Activated T-helper 9 cell treated with anti-CD3 and anti-CD28 coated beads, Interleukin-2, amount 50 U/mL, for 16 hours (primary cell): ENCODE measurements around the gene CUL9.

Experiments
- DNase-seq: peaks from one replicate; pipeline ENCODE4 v3.0.0-alpha.2; 2020; ENCODE audit warnings: low read depth

CUL9 gene

GRCh38 chr6:43229803-43230620 is 48.0 kb downstream of the CUL9 start:
- no peak for DNase-seq

GRCh38 chr6:43231053-43231452 is 49.1 kb downstream of the CUL9 start:
- DNase-seq, result no peak

- no peak for DNase-seq
Observed at GRCh38 chr6:43231735-43232450, 49.9 kb downstream of the CUL9 start.

- DNase-seq, result no peak
Observed at GRCh38 chr6:43235841-43236240, 53.8 kb downstream of the CUL9 start.

- no peak for DNase-seq
Observed at GRCh38 chr6:43239054-43239453, 57.1 kb downstream of the CUL9 start.

- DNase-seq, result no peak
Observed at GRCh38 chr6:43240950-43241349, 59.0 kb downstream of the CUL9 start.

GRCh38 chr6:43241446-43241845 is 59.5 kb downstream of the CUL9 start:
- no peak for DNase-seq

- DNase-seq, result no peak
Observed at GRCh38 chr6:43242908-43243663, 61.1 kb downstream of the CUL9 start, which contains the start of gene TTBK1. Gene TTBK1, plus strand, starts transcription at chr6:43243481. Its CDS starts 3,180 bp downstream, at chr6:43246661.

GRCh38 chr6:43243664-43244321 is 61.8 kb downstream of the CUL9 start:
- DNase-seq, result no peak

GRCh38 chr6:43246301-43247113 is 64.5 kb downstream of the CUL9 start:
- DNase-seq, result no peak

- peak; percentile 69 for DNase-seq
Observed at GRCh38 chr6:43247114-43247999, 65.4 kb downstream of the CUL9 start.

- DNase-seq, result no peak
Observed at GRCh38 chr6:43248101-43248500, 66.1 kb downstream of the CUL9 start.

- DNase-seq, result no peak
Observed at GRCh38 chr6:43248791-43249190, 66.8 kb downstream of the CUL9 start.

GRCh38 chr6:43250992-43251373 is 69.0 kb downstream of the CUL9 start:
- DNase-seq, result no peak

GRCh38 chr6:43253401-43253800 is 71.4 kb downstream of the CUL9 start:
- DNase-seq, result no peak

- DNase-seq, result no peak
Observed at GRCh38 chr6:43254138-43254817, 72.3 kb downstream of the CUL9 start.

GRCh38 chr6:43254846-43255245 is 72.8 kb downstream of the CUL9 start:
- DNase-seq, result no peak

- no peak for DNase-seq
Observed at GRCh38 chr6:43255408-43256054, 73.5 kb downstream of the CUL9 start.
